Fibroblast of peridontal ligament (primary cell): ENCODE measurements around the gene SLC38A3.

Experiments used
- DNase-seq: peaks from one replicate; pipeline ENCODE4 v3.0.0-alpha.2; 2010; ENCODE audit errors: extremely low read depth

Gene SLC38A3

DNA sequence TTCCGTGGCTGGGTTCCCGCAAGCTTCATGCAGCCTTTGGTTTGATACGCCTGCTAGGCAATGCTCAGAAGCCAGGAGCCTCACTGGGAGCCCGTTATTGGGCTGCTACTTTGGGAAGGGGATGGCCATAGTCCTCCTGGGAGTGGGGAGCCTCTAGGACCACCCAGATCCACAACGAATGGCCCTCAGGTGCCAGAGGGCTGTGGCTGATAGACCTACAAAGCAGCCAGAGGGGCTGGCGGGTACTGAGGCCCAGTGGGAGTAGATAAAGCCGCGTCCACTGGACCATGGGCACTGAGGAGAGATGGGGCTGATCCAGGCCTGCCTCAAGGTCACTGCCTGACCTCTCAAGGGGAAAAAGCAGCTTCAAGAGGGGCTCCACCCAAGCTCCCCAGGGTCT lies 12.9 kb upstream of the SLC38A3 start:
- no peak for DNase-seq

DNA sequence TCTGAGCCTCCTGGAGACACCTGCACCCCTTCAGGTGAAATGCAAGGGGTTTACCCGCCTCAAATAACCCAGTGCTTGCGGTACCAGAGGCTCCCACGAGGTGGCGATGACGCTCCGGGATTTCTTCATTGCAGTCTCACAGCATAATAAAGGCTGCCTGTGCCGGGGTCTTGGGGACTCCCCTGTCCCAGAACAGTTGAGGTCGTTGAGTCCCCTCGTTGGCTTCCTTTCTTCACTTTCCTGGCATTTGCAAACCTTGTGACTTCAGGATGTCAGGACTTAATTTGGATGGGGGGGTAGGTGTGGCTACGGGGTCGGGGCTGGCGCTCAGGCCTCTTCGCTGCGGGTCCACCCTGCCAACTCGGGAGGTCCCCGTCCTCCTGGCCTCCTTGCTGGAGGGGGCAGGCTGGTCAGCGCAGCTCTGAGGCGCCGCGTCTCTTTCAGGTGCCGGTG lies 12.4 kb upstream of the SLC38A3 start:
- DNase-seq, result peak; percentile 55

DNA sequence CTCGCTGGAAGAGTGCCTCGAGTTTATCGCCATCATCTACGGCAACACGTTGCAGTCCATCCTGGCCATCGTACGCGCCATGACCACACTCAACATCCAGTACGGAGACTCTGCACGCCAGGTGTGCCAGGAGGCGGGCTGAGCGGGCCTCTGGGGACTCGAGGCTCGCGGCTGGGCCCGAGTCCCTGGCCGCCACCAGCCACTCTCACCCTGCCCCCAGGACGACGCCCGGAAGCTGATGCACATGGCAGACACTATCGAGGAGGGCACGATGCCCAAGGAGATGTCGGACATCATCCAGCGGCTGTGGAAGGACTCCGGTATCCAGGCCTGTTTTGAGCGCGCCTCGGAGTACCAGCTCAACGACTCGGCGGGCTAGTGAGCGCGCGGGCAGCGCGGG lies 11.8 kb upstream of the SLC38A3 start:
- no peak for DNase-seq

DNA sequence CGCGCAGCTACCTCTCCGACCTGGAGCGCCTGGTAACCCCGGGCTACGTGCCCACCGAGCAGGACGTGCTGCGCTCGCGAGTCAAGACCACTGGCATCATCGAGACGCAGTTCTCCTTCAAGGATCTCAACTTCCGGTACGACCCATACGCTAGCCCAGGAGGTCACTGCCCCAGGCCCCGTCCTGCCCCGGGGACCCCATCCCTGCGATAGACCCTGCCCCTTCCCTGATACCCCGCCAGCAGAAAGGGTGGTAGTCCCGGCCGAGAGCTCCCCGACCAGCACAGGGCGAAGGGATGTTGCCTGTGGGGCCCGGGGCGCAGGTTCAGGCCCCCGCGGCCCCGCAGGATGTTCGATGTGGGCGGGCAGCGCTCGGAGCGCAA lies 11.3 kb upstream of the SLC38A3 start:
- no peak for DNase-seq

DNA sequence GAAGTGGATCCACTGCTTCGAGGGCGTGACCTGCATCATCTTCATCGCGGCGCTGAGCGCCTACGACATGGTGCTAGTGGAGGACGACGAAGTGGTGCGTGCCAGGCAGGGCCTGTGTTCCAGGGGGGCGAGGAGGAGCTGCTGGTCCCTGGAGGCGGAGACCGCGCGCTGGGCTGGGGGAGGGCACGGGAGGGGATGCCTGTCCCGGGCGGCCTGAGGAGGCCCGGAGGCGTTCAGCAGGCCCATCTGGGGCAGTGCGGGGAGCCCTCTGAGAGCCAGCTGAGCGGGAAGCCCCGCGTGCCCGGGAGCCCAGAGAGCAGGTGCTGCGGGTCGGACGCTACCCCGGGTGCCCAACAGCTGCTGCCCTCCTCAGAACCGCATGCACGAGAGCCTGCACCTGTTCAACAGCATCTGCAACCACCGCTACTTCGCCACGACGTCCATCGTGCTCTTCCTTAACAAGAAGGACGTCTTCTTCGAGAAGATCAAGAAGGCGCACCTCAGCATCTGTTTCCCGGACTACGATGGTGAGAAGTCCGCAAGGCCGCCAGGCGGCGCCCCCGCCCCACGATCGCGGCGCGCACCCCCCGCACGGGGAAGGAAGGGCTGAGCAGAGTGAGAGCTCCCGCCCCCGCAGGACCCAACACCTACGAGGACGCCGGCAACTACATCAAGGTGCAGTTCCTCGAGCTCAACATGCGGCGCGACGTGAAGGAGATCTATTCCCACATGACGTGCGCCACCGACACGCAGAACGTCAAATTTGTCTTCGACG lies 10.8 kb upstream of the SLC38A3 start:
- peak; percentile 52 for DNase-seq

DNA sequence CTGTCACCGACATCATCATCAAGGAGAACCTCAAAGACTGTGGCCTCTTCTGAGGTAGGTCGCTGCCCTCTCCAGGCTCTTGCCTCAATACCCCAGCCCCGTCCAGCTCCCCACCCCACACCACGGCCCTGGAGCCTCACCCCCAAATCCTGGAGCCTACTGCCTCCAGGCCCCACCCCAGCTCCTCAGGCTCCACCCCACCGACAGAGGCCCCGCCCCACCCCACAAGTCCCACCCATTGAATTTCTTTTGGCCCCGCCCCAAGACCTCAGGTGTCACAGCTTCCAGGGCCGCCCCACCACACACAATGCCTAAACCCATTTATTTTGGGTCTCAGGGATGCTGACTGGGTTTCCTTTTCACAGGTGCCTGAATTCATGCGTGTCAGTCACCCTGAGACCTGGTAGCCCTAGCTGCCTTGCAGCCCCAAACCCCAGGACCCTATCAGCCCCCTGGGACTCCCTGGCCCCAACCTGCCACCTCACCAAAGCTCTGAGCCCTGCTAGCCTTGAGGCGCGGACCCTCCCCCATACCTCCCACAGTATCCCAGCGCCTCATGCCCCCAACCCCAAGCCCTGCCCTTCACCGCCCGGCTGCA lies 10.1 kb upstream of the SLC38A3 start:
- no peak for DNase-seq

DNA sequence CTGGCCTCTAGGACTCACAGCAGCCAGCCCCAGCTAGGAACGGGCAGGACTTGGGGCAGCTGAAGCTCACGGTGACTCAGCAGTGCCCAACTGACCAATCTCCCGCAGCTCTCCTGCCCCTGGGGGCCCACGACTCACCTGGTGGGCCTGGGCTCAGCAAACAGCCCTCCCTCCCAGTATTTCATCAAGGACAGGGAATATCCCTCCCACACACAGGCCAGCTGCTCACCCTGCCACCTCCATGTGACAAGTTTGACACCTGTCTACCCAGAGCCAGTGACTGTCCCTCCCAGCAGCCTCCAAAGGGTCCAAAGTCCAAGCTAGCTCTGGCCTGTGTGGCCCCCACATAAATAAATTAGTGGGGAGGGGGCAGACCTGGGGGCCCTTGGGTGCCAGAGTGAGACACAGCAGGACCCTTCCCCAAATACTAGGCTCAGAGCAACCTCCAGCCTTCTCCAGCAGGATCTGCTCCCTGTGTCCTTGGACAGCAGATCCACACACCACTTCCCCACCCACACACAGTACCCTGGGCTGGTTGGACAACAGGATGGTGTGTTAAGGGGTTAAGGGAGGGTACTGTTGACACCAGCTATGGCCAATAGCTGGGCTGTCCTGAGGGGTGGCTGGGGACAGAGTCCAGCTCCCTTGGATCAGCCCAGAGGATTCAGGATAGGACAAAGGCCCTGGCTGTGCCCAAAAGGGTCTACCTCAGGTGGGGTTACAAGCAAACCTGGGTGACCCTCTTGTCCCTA lies 9.4 kb upstream of the SLC38A3 start:
- DNase-seq, result no peak

DNA sequence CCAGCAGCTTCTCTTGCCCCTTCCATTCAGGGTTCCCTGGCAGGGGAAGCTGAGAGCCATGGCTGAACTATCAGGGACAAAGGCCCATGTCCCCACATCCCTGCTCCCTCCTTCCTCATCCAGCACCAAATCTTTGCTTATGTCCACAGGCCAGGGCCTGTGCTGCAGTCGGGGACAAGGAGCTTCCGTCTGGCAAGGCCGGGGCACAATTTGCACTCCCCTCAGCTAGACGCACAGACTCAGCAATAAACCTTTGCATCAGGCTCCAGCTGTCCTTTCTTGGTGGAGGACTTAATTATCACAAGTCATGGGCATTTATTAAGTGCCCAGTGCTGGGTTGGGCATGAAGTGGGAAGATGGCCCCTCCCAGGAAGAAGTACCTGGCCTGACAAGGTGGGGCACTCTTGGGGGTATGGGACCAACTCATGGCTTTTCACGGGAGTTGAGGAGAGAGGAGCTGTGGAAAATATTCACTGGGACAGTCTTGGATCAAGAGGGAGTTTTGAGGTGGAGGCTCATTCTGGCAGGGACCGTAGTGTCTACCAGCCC lies 8.7 kb upstream of the SLC38A3 start:
- DNase-seq, result no peak

DNA sequence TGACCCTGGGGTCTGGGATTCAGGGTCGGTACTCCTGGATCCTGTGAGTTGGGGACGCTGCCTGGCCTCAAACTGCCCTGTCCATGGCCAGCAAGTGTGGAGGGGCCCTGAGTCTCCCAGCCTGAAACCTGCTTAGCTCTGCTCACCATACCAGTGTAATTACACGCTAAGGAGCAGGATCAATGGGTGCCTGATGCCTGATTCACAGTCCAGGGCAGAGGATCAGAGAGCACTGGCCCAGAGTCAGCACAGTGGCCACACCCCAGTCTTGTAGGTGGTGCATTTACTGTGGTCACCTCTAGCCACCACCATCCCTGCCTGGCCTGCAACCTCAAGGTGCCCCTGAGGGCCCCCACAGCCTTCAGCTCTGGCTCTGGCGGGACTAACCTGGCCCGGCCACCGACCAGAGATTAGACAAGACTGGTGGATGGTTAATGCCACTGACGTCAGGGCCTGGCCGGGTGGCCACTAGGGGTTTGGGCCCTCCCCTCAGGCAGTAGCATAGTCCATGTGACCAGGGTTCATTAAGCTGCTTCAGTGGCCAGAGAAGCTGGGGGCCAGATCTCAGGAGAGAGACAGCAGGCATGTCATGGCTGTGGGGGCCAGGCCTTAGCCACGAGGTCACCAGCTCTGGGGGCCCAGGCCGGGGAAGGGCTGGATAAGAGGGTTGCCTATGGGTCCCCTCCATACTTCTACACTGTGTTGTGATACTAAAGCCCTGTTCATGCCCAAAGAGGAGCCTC lies 3.3 kb upstream of the SLC38A3 start:
- no peak for DNase-seq

DNA sequence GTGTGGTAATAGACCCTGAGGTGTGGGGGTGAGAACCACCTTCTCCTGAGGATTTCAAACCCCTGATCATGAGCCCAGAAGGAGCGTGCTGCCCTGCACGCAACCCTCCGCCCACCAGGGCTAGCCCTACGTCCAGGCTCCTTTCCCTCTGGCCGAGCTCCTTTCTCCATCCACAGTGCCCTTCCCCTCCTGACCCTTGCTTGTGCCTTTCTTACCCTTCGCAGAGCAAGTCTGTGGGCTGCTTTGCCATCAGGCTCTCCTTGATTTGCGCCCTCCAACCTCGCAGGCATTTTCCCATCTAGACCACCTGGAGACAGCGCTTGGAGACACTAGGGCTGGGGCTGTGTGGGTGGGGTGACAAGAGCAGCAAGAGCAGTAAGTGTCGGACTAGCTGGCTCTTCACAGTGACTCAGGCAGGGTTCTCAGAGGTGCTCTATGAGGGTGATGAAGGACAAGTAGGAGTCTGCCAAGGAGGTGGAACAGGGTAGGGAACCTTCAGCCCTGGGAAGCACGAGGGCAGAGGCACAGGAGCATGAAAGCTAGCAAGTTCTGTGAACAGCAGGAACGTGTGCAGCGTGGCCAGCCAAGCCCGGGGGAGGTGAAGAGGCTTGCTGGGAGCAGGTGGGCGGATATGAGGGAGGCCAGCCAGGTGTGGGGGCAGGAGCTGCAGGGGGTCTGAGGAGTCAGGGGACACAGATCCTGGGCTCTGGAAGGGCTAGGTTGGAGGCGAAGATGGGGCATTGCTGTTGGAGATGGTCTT lies 2.5 kb upstream of the SLC38A3 start:
- no peak for DNase-seq

DNA sequence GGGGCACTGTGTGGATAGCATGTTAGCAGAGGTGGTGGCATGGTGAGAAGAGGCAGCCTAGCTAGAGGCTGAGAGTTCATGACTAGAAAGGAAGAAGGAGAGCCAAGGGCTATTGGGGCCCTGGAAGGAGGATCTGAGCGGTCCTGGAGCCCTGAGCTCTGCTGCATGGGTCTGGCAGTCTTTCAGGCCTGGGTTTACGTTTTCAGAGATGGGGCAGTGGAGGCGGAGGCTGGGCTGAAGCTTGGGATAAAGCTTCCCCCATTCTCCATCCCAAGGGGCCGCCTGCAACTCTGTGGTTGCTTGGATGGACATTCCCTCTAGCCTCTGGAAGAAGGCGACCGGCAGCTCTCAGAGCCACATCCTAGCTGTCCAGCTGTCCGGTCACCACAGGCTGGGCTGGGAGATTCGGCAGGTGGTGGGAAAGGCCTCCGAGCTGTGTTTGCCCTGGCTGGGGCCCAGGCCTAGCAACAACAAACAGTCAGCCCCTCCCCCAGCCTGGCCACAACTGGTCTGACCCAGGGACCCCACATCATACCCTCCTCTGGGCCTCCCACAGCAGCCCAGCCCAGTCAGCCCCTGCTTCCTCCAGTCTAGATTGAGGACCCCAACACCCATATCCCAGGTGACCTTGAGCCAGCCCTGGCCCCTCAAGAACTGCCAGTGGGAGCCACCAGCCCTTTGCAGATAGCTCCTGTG lies 1.8 kb upstream of the SLC38A3 start:
- DNase-seq, result peak; percentile 14

DNA sequence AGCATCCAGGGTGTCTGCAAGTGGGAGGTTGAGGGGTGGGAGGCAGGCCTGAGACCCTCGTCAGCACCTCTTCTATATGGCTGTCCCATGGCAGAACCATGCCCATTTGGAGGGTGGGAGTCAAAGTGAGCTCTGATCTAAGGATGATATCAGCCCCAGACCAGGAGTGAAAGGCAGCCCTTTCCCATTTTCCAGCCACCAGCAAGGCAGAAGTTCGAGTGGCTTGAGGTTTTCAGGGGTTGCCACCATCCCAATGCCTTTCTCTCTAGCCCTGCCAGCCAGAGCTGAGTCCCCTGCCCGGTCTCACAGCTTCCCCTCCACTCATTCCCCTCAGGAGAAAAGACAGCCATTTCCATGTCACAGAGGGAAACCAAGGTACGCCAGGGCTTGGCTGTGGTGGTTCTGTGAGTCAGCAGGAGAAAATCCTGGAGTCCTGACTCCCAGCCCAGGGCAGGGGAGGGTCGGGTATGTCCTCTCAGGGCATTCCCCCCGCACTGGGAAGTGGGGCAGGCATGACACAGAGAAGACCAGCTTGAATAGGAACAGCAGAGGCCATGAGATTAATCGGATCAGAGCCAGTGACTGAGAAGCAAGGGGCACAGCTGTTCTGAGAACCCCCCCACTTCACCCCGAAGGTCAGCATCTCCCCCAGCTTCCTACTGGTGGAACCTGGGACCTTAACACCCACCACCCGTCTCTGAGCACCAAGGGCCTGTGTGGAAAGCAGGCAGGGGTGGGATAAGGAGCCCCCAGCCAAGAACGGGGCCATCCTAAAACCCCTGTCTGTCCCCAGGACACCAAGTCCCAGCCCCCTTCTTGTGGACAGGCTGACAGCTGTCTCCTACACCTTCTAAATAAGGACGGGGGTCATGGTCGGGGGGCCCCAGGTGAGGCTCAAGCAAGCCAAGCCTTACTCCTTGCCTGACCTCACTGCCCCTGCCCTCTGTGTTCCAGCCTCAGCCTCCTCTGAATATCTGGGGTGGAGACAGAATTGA lies 965 bp upstream of the SLC38A3 start:
- DNase-seq, result no peak

DNA sequence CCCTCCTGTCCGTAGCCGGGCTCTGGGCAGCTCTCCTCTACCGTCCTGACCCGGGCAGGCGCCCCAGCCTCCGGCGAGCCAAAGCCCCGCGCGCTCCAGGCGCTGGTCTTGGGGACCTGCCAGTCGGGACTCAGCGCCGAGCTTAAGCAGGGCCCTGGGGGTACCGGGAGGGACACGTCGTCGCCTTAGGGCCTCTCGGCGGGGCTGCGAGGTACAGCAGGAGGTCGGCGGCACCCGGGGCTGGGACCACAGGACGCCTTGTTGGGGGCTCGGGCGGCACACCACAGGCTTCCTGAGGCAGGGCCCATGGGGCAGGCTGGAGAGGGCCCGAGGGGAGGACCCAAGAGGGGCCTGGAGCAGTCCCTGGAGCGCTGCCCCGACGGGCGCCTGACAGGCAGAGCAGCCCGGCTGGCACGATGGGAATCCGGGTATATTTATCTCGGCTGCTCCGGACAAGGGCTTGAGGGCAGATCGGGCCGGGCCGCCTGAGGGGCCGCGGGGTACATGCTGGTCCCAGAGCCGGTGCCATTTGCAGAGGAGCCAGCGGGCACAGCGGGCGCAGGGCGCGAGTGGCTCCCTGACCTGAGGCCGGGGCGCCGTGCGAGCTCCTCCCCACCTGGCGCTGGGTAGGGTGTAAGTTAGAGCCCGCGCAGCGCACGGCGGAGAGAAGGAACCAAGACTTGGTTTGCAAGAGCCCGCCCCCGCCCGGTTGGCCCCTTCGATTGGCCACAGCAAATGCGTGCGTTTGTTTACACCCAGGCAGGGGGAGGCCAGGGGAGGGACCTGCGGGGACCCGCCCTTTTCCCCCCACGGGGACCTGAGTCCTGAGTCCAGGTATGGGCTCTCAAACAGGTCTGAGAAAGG lies 574 bp downstream of the SLC38A3 start:
- no peak for DNase-seq

DNA sequence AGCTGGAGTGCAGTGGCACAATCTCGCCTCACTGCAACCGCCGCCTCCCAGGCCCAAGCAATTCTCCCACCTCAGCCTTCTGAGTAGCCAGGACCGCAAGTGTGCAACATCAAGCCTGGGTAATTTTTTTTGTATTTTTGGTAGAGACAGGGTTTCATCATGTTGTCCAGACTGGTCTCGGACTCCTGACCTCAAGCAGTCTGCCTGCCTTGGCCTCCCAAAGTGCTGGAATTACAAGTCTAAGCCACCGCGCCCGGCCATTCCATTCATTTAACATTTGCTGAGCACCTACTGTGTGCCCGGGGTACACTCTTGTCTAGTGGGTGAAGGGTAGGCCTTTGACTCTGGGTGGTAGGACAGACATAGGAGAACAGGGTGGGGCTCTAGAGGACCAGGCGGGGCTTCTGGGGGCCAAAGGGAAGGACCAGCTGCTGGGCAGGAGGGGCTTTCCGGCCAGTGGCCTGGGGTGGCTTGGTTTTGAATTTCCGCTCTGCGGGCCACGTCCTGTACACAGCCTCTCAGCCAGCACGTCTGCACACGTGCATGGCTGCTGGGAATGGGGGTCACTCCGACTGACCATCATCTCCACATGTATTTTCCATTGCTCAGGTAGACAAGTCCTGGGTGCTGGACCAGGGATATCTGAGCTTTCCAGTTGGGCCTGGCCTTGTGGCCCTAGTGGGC lies 2.4 kb downstream of the SLC38A3 start:
- no peak for DNase-seq

DNA sequence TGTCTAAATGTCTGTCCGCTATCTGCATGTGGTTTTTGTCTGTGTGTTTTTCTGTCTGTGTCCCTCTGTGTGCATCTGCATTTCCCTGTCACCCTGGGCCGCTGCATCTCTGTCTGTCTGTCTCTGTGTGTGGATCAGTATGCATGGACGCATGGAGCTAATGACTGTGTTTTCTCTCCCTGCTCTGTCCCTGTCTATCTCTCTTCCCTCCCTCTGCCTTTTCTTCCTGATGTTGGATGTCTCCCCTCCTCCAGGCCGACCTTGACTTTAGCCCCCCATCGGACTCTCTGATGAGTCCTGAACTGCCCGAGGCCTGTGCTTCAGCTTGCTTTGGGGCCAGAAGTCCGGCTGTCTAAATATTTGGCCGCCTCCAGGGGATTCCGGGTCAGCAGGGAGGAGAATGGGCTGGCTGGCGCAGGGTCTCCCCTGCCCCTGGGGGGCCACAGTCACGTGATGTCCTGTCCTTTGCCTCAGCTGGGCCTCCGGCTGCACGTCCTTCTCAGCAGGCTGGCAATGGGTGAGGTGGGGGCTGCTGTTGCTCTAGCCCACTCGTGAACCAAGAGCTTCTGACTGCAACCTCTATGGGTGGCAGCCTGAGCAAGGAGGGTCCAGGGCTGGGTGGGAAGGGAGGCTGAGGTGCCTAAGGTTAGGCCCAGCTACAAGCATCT lies 3.7 kb downstream of the SLC38A3 start:
- no peak for DNase-seq

DNA sequence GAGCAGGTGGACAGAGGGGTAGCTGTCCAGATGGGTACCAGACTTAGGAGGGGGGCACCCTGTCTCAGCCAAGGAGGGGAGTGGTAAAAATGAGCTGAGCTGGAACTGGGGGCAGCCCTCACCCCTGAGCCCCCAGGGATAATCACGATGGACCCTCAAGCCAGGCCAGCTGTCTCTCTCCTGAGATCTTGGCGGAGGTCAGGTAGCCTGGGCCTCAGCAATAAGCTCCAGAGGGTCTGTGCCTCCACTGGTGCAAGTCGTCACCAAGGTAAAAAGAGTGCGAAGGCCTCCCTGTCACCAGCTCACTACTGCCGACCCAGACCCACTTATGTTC lies 5.1 kb downstream of the SLC38A3 start:
- no peak for DNase-seq
